Smooth muscle cell of the brain vasculature (primary cell): ENCODE measurements around the gene TMEM185B.
"Not testable (repeated sequence)": the region's sequence is repeated elsewhere in the genome, so short reads cannot be mapped to it uniquely, and the experiment has no call there.

Experiments used
- DNase-seq: peaks from one replicate; pipeline ENCODE4 v3.0.0-alpha.2; 2012; ENCODE audit warnings: low read depth, low spot score

Gene TMEM185B

DNA sequence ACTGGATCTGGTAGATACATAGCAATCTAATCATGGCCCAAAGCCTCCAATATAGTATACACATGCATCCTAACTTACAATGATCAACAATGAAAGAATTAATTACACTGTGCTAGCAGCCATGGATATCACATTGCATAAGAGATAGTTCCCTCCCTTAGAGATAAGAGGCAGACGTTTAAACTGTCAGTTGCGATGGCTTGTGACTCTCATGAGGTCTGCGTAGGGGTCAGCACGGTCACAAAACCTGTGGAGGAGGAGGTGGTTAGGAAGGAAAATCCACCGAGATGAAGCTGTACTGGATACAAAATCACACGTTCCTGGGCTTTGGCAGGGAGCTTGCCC lies 28.7 kb upstream of the TMEM185B start:
- no peak for DNase-seq

DNA sequence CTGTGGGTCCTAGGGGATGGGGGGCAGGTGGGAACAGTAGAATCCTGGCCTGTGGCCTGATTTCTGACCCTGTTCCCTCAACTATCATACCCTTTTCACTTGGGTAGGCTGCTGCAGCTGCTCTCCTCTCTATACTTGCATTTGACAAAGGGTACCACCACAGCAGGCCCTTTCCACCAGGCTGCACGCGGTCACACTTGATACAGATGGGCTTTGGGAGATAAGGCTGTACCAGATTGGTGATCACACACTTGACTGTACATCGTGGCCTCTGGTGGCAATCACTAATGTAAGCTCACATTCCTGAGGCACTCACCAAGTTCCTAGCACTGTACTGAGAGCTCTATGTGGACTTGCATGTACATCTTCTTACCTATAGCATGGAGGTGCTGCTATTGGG lies 27.9 kb upstream of the TMEM185B start:
- DNase-seq, result no peak

DNA sequence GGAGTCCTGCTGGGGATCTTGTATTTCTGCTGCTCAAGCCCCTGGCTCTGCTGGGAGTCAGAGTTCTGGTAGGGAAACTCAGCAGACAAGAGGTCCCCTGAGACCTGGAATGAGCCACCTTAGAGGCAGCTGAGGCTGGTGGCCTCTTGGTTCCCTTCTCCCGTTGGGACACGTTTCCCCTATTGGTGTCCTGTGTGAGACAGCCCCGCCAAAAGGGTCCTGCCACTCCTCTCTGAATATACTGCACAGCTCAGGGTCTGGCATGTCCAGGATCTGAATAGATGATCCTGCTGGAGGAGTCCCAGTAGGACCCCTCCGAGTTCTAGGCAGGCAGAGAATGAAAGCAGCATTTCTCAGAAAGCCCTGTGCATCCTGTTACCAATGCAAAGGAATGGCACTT lies 27.4 kb upstream of the TMEM185B start:
- DNase-seq, result no peak

DNA sequence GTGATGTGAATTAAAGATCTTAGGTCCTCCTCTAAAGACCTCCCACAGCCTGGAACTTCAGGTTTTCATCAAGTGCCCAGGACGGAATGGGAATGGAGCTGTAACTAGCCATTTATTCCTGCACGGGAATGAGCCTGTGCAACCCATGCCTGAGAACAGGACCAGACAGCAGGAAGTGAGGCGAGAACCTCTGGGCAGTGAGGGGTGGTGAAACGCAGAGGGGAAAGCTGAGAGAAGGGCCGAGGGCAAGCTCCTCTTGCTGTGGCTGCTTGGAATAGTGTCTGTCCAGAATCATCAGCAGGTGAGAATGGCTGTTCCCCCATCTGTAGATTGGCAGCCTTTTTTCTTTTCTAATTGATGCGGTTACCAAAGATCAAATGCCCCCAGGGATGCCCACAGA lies 24.7 kb upstream of the TMEM185B start:
- DNase-seq, result no peak

DNA sequence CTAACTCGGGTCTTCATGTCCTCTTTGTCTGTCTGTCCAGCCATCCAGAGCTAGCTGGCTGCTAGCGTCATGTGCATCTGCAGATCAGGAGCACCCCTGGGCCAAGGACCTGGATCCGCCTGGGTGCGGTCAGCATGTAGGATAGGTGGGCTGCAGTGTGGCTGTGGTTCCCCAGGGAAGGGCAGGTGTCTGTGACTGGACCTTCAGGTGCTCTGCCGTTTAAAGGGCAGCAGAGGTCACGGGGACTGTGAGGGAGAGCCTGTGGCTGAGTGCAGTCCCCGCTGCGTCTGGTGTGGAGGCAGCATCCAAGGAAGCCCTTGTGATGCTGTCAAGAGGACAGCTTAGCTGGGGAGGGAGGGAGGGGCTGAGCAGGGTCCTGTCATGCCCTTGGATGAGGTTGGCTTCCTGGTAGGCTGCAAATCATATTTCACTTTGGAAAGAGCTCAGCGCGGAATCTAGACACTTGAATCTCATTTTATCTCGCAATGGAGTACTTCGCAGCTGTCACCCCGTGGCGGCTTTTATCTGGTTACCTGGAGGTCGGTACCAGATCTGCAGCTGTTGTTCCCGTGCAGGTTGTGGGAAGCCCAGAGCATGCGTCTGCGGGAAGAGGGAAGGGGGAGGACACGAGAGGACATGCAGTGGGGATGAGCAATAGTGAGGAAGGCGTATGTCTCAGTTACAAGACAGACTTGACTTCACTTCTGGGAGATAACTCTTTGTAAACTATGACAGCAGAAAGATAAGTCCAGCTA lies 23.5 kb upstream of the TMEM185B start:
- no peak for DNase-seq

DNA sequence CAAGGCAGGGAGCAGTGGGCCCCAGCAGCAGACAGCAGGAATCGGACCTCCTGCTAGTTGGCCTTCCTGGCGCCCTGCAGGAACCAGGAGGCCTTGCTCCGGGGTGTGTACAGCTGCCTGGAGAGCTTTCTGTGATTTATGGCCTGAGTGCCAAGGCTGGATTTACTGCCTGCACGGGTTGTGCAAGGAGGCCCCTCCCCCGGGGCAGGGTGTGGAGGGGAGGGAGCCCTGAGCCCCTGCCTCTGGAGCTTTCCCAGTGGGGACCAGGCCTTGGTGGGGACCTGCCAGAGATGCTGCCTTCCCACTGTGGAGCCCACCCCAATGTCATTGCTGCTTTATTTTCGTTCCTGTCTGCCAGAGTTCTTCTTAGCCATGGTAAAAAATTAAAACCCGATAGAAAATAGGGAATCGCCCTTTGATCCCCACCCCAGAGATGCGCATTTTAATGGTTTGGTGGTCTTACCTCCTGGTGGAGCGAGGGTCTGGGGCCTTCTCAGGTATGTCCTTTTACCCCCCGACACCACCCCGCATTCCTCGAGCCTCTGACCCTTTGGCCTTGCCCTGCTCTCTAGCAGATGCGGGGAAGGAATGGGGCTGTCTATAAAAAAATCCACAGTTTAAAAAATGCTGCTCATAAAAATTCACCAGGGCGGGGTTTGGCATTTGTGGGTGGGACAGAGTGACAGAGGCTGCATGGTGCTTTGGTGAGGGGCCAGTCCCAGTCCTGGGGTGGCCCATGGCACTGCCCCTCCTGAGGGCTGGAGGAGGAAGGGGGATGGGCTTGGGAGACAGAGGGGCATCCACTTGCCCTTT lies 22.5 kb upstream of the TMEM185B start:
- DNase-seq, result no peak

DNA sequence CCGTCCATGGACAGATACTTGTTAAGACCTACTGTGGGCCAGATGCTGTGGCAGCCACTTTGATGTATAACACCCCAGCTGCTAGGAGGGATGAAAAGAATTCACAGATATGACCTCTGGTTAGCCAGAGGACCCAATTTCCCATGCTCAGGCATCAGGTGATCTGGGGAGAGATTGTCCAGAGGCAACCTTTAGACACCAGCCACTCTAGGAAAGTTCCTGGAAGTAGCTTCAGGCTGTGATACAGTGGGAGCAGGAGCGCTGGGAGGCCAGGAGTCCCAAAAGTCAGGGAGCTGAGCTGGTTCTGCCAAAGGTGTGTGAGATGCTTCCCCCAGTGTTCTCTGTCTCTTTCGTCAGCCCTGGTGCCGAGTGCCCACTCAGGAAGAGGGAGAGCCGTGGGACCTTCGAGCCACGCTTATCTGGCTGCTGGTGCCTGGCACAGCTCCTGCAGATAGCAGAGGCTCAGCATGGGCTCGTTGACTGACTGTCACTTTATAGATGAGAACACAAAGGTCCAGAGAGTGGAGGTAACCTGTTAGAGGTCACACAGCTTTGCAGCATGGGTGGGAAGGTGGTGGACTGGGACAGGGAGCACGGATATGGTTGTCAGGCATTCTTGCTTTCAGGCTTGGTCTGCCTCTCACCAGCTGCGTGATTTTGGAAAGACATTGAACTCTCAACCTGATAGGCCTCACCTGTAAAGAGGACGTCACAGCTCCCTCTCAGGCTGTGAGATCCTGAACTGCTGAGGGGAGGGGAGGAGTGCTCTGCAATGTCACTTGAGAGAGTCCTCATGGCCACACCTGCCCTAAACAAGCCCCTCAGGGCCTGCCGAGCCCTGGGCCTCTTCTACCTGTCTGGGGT lies 21.7 kb upstream of the TMEM185B start:
- DNase-seq, result no peak

DNA sequence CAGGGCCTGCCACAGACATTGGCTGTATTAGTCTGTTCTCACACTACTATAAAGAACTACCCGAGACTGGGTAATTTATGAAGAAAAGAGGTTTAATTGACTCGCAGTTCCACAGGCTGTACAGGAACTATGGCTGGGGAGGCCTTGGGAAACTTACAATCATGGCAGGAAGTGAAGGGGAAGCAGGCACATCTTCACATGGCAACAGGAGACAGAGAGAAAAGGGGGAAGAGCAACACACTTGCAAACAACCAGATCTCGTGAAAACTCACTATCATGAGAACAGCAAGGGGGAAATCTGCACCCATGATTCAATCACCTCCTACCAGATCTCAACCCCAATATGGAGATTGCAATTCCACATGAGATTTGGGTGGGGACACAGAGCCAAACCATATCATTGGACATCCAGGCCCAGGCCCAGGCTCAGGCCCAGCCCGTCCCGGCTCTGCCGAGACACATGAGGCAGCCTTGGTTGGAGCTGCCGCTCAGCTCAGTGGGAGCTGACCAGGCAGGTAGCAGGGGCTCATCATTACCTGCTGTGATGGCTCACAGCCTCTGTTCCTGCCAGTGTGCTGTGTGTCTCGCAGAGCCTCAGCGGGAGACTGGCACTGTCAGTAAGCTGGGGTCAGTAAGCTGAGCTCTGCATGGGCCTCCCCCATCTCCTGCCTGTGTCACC lies 20.8 kb upstream of the TMEM185B start:
- DNase-seq, result no peak

DNA sequence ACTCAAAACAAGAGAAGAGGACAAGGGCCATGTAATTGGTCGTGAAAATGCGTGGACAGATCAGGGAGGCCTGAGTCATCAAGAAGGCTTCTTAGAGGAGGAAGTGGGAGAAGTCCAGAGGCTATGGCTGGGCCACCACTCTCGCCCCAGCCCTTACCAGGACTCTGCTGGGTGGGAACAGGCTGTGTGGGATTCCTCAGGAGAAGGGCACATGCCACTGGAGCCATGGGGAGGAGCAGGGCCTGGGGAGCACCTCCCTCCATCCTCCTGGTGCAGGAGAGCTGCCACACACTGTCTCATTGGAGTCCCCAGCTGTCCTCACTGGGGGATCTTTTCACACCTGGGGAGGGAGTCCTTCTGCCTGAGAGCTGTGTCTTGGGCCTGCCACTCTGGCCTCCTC lies 20.0 kb upstream of the TMEM185B start:
- no peak for DNase-seq

DNA sequence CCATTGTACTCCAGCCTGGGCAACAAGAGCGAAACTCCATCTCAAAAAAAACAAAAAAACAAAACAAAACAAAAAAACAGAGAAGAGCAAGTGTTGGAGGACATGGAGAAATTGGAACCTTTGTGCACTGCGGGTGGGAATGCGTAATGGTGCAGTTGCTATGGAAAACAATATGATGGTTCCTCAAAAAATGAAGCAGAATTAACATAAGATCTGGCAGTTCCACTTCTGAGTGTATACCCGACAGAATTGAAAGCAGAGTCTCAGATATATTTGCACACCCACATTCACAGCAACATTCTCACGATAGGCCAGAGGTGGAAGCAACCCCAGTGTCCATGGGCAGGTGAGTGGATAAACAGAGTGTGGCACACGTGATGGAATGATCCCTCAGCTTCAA lies 18.5 kb upstream of the TMEM185B start:
- DNase-seq, result no peak

DNA sequence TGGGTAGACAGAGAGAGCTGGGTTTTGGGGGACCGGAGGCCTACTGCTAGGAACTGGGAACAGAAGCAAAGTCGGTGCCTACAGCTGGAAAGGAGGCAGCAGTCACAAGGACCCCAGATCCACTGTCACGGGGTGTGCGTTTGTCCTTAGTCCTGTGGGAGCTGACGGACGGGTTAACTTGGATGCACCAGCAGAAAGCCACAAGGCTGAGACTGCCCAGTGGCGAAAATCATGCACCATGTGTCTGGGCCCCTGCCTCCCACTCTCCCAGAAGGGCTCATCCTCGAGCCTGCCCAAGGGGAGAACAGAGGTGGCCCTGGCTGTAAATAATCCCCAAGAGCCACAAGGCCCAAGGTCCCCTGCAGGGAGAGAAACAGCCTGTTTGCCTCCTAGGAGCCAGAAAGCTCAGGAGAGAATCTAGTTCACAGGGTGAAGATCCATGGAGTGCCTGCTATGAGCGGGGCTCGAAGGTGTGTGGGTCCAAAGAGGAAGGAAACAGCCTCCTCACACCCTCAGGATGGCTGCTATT lies 17.8 kb upstream of the TMEM185B start:
- DNase-seq, result no peak

DNA sequence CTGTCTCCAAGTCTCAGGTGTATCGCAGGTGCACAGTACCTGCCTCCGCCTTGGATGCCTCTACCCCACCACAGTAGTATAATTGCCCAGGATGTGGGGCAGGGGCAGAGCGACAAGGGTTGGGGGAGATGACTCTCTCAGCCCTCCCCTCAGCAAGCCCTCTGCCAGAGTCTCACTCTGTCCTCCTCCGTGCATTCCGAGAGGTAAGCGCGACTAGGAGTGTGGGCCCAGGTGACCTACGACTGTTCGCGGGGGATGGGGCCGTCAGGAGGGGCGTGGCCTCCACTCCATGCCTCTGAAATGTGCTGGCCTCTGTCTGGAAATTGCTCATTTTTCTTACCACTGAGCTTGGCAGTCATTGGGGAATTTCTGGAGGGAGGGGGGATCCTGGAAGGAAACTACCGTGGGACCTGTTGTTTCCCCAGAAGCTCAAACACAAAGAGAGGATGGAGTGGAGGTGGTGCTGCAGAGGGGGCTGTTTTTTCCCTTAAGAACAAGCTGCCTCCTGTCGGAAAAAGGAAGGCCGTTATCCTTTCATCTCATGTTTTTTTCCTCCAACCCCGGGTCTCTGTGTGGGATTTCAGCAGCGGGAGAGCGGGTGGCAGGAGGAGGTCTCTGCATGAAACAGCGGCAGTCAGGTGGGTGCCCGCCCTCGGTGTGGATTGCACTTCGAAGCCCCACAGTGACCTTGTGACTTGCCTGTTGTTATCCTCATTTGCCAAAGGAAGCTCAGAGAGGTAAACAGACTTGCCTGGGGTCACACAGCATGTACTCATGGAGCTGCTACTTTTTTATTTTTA lies 16.5 kb upstream of the TMEM185B start:
- DNase-seq, result no peak

DNA sequence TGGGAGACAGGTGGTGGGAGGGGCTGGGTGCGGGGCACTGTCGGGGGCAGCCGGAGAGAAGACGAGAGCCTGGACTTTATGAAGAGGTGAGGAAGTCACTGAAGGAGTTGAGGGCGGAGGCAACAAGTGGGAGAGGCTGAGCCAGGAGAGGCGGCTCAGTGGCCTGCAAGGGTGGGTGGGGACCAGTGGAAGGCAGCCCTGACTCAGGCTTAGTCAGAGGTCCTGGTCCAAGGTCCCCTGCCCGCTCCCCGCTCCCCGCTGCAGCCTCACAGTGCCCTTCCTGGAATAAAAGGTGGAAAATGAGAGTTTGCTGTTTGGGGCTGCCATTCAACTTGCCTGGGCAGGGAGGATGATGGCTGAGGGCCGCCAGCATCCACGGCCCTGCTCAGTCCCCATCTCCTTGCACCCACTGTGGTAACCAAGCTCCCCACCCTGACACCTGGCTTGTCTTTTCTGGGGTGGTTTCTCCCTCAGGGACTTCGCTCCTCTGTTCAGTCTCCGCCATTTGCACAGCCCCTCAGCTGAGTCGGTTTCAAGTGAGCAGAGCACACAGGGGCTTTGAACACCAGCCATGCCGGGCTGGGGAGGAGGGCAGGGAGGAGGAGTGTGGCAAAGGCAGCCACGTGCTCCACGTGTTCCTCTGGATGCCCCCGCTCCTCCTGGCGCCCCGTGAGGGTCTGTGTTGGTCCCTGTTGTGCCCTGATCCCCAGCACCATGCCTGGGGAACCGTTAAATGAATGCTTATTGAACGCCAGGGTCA lies 15.7 kb upstream of the TMEM185B start:
- DNase-seq, result no peak

DNA sequence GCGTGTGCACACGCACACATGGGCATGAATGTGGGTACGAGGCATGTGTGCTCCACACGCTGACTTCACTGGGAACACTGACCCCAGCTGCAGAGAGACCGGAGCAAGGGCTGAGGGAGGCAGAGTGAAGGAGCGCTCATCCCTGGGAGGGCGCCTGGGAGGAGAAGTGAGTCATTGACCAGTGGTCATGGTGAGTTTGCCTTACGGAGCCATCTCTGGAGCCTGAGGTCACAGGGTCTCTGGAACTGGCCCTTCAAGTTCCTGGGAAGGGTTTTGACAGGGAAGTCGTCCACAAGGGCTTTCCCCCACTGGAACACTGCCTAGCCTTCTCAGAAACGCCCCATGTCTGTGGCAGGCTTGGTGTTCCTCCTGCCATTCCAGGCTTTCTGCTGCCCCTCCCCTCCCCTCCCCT lies 14.3 kb upstream of the TMEM185B start:
- no peak for DNase-seq

DNA sequence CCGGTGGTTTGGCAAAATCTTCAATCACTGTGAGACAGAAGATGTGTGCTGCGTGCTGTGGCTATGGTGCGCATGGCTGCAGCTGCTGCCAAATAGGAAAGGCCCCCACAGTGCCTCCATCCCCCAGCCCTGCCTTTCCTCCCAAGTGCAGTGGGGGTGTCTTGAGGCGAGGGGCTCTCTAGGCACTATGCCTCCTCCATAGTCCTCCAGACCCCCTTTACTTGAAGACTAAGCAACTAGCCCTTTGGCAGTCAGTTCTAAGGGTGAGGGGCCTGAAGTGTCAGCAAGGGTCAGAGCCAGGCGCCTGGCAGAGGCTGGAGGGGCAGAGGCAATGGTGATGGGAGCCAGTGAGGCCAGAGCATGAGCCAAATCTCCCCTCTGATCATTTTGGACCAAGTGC lies 13.6 kb upstream of the TMEM185B start:
- DNase-seq, result no peak

DNA sequence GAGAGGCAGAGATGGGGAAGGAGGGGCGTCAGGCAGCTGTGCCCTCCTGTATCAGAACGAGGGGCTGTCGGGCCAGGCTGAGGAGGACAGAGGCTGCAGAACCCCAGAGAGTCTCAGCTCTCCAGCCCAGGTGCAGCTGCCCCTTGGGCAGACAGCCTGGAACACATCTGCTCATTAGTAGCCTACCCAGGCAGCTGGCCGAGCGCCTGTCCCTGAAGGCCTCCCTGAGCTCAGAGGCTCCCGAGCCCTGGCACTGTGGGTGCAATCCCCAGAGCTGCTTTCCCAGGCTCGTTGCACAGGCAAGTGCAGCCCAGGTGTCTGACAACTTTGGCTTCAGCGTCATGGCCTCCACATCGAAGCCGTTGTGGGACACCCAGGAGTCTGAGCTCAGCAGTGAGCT lies 13.1 kb upstream of the TMEM185B start:
- DNase-seq, result no peak

DNA sequence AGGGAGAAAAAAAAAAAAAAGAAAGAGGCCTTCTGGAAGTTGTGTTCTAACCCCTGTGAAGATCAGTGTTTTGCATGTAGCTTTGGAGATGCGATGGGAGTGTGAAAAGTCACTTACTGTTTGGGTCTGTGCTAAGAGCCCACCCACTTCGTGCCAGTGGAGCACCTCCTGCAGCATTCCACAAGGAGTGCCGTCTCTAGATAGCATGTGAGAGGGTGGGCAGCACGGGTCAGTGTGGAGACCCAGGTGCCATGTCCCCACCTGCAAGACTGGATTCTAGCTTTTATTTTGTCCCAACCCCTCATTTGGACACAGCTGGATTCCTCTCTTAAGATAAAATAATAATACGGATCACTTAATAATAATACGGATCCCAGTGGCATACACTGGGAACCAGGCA lies 12.5 kb upstream of the TMEM185B start:
- DNase-seq, result no peak

DNA sequence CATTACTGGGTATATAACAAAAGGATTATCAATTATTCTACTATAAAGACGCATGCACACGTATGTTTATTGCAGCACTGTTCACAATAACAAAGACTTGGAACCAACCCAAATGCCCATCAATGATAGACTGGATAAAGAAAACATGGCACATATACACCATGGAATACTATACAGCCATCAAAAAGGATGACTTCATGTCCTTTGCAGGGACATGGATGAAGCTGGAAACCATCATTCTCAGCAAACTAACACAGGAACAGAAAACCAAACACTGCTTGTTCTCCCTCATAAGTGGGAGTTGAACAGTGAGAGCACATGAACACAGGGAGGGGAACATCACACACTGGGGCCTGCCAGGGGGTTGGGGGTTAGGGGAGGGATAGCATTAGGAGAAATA lies 12.0 kb upstream of the TMEM185B start:
- DNase-seq, result not testable (repeated sequence)

DNA sequence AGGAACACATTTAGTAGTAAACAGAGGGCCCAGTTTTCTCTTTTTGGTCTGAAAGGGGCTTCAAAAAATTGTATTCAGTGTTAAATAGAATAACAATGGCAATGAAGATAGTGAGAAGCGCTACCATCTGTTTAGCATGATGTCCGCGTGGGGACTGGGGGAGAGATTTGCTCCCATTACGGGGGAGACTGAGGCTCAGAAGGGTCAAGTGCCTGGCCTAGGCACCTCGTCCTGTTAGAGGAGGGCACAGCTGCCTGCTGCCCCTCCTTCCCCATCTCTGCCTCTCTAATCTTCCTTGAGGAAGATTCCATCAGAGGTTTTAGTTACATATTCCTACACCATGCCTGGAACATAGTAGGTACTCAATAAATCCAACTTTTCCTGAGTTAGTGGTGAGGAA lies 10.1 kb upstream of the TMEM185B start:
- DNase-seq, result no peak
